Activated CD4-positive, CD25-positive, alpha-beta regulatory T cell treated with anti-CD3 and anti-CD28 coated beads, Interleukin-2, amount 50 U/mL, for 16 hours (primary cell): ENCODE data around the gene SH2D4B.

Experiments used
- DNase-seq: peaks from one replicate; pipeline ENCODE4 v3.0.0-alpha.2; 2020; ENCODE audit warnings: low read depth, low spot score

SH2D4B gene

DNA sequence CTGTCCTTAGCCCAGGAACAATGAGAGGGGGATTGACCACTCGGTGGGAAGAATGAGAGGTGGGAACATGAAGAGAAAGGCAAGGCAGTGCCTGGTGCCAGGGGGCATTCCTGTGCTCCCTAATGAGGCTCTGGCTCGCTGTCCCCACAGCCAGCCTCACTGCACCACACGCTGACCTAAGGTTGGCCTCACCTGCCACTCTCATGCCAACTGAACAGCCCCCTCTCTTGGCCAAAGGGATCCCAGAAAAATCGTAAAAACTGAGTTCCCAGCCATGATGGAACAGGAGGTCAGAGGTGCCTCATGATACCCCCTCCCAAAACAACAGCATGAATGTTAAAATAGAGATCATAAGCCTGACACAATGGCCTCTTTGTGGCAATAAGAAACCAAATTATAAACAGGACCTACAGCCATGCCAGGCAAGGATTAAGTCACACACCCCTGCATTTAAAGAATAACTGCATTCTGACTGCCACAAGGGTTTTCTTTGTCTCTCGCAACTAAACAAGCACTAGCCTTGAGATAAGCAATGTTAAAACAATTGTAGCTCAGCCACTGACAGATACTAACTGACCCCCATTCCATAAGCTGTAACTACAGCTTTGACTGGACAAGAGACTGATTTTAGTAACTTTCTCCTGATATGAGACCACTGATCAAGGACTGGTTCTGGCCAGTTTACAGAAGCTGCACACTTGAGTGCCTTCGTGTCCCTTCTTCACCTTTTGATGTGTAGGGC lies 149.2 kb downstream of the SH2D4B start:
- no peak for DNase-seq

DNA sequence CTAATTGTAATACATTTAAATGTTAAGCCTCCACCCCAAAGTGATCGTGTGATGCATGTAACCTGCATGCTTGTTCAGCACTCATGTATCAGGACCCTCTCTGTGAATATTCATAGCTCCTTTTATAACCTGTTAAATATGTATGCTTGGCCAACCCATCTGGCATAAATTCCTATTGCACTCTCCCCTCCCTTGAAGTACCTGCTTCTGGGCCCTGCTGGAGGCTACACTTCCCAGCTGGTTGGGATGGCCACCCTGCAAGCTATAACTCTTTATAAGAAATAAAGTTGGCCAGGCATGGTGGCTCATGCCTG lies 149.7 kb downstream of the SH2D4B start:
- DNase-seq = no peak

DNA sequence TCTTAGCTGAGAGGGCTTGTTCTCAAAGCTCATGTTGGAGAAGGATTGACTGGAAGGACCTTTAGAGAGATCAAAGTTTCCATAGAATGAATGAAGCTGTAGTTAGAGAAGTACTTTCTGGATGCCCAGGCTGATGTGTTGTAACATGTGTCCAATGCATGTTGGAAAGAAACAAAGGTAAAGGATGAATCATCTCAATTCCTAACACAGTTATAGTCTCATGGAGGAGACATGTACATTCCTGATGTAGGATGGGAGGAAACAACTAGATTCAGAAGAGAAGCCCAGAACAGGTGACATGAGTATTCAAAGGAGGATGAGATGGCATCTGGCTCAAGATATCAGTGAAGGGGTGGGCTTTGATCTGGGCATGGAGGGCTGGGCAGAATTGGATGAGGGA lies 152.7 kb downstream of the SH2D4B start:
- DNase-seq = no peak

DNA sequence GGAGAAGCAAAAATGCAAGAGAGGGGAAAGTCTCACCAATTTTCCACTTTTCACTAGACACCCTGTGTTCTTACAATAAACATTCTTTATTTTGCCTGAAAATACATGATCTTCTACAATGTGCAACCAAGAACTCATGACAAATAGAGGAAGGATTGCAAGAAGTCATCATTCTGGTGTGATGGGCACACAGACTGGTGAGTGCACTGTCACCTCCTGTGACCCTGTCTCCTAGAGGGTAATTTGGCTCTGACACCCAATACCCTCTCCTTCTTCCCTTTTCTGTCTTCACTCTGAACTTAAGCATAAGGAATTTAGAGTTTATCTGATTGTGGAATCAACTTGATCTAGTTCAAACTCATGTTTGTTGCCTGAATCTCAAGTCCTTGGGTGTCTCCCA lies 153.7 kb downstream of the SH2D4B start:
- DNase-seq = no peak

DNA sequence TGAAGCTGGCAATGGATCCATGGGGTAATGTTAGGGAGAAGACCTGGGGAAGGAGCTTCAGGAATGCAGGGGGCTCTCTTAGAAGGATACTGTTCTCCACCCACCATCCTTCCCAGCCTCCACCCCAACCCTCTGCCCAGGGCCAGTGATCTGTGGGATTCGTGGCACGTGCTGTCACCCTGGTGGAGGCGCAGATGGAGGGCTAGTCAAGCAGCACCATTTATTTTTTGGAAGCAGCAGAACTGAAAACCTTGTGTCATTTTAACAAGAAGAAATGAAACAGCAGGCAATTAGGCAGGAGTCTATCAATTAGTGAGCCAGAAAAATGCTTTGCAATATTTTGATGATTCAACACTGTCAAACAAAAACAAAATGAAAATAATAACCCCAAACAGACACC lies 155.9 kb downstream of the SH2D4B start:
- DNase-seq = no peak

DNA sequence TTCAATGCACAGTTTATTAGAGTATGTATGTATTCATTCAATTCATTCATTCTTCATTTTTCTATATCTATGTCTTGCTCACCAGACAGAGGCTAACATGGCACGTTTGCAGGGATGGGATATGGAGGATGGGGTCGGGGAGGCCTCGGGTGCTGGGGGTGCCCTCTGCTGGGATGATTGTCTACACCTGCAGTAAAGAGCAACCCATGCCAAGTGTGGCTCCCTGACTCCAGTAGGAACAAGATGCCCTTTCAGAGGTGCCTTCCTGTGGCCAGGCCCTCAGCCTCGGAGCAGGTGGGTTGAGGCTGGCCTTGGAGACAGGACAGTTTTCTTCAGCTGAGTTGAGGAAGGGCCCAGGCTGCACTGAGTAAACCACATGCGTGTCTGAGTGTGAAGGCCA lies 157.2 kb downstream of the SH2D4B start:
- DNase-seq = no peak
